ENCODE measurements around the gene RGS6.

The RGS6 gene

GRCh38 chr14:72608391-72609204 is 676.4 kb downstream of the RGS6 start:
- DNase-seq (ENCODE audit: low read depth) = no peak

- DNase-seq (ENCODE audit: low read depth) = no peak
Observed at GRCh38 chr14:72609205-72609916, 677.1 kb downstream of the RGS6 start.

GRCh38 chr14:72610096-72610830 is 678.0 kb downstream of the RGS6 start:
- no peak for DNase-seq (ENCODE audit: low read depth)

GRCh38 chr14:72610831-72611200 is 678.6 kb downstream of the RGS6 start:
- DNase-seq (ENCODE audit: low read depth) = no peak

- no peak for DNase-seq (ENCODE audit: low read depth)
Observed at GRCh38 chr14:72611506-72611905, 679.3 kb downstream of the RGS6 start.

- no peak for DNase-seq (ENCODE audit: low read depth)
Observed at GRCh38 chr14:72612041-72612440, 679.8 kb downstream of the RGS6 start.

- DNase-seq (ENCODE audit: low read depth) = no peak
Observed at GRCh38 chr14:72613231-72613974, 681.2 kb downstream of the RGS6 start.

- DNase-seq (ENCODE audit: low read depth) = no peak
Observed at GRCh38 chr14:72613975-72614319, 681.7 kb downstream of the RGS6 start.

- DNase-seq (ENCODE audit: low read depth) = no peak
Observed at GRCh38 chr14:72614365-72614764, 682.1 kb downstream of the RGS6 start.

GRCh38 chr14:72614891-72615415 is 682.7 kb downstream of the RGS6 start:
- no peak for DNase-seq (ENCODE audit: low read depth)

- no peak for DNase-seq (ENCODE audit: low read depth)
Observed at GRCh38 chr14:72615451-72616121, 683.4 kb downstream of the RGS6 start.
